Inferior parietal cortex (tissue), 1 donor: Measurements from ENCODE around the gene POU2F2.

Source experiments
- DNase-seq: peaks from one replicate; pipeline ENCODE4 v3.0.0-alpha.2; 2016; ENCODE audit errors: extremely low spot score

POU2F2 gene

GRCh38 chr19:42154471-42155323, 22.5 kb upstream of the POU2F2 start:
- DNase-seq: no peak

- DNase-seq: no peak
Observed at GRCh38 chr19:42153672-42154433, 21.6 kb upstream of the POU2F2 start.

GRCh38 chr19:42152910-42153671, 20.8 kb upstream of the POU2F2 start:
- no peak for DNase-seq

- DNase-seq: no peak
Observed at GRCh38 chr19:42151782-42152684, 19.8 kb upstream of the POU2F2 start.

GRCh38 chr19:42150911-42151361, 18.7 kb upstream of the POU2F2 start:
- no peak for DNase-seq

- DNase-seq: no peak
Observed at GRCh38 chr19:42150364-42150763, 18.1 kb upstream of the POU2F2 start.

GRCh38 chr19:42149447-42150202, 17.4 kb upstream of the POU2F2 start:
- DNase-seq: no peak

- no peak for DNase-seq
Observed at GRCh38 chr19:42148266-42148665, 16.0 kb upstream of the POU2F2 start.

- DNase-seq: no peak
Observed at GRCh38 chr19:42143341-42144234, 11.3 kb upstream of the POU2F2 start.

GRCh38 chr19:42140125-42140754, 8.0 kb upstream of the POU2F2 start:
- DNase-seq: no peak

GRCh38 chr19:42134535-42135070, 2.4 kb upstream of the POU2F2 start:
- DNase-seq: no peak

GRCh38 chr19:42132851-42133528, 744 bp upstream of the POU2F2 start:
- DNase-seq: peak; percentile 83

- DNase-seq: no peak
Observed at GRCh38 chr19:42131149-42132029, 857 bp downstream of the POU2F2 start.

GRCh38 chr19:42130254-42130573, 2.0 kb downstream of the POU2F2 start:
- DNase-seq: no peak

- DNase-seq: no peak
Observed at GRCh38 chr19:42129399-42130253, 2.6 kb downstream of the POU2F2 start.

GRCh38 chr19:42126574-42126973, 5.7 kb downstream of the POU2F2 start:
- DNase-seq: no peak
